SKM-1 (cell line): ENCODE measurements around the gene TMEM214.
"Not testable (repeated sequence)": the region's sequence is repeated elsewhere in the genome, so short reads cannot be mapped to it uniquely, and the experiment has no call there.

Source experiments
- DNase-seq: peaks from one replicate; lab custom pipeline; 2025; ENCODE audit not compliant: unreplicated experiment; lab: John Stamatoyannopoulos, UW

TMEM214 gene

DNA sequence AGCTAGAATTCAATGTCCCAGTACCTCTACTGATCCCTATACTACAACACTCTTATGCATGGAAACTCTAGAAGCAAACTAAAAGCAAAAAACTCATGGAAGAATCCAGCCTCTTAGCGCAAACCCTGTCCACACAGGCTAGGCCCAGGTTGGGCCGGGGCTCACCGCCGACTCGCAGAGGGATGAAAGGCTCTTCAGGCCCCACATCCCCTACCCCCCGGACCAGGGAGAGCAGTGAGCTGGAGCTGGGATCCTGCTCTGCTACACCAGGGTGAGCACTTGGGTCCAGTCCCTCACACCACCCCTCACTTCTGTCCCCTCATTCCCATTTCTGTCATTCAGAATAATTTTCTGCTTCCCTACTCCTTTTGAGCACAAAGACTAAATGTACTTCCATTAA lies 36.7 kb downstream of the TMEM214 start:
- no peak for DNase-seq

DNA sequence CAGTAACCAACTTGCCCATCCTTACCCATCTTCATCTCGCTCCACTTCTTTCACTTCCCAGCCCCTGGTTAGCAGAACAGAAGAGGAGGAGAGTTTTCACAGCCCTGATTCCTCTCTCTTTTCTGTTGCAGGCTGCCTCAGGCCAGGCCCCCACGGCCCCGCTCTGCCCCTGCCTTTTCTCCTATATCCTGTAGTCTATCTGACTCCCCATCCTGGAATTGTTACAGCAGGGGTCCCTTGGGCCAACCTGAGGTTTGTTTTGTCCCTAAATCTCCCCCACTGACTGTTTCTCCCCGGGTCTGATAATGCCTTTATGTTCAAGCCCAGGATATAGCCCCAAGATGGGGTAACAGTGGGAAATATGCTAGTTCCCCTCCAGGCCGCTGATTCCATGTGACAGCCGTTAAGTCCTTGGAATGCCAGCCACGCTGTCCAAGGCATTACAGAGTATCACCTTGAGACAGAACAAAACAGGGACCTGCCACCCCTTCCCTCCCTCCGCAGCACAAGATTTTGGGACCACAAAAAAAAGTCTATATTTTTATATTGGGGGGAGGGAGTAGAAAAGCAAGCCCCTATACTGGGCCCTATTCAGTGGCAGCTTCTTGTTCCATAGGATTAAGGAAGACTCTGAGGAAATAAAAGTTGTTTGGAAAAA lies 37.3 kb downstream of the TMEM214 start:
- no peak for DNase-seq

GRCh38 chr2:27070653-27071276 lies 38.0 kb downstream of the TMEM214 start:
- DNase-seq: no peak

- DNase-seq: peak; percentile 80
These were observed 38.7 kb downstream of the TMEM214 start, which contains the start of gene OST4 for GRCh38 chr2:27071277-27071989. OST4 (minus strand) TSS chr2:27071654.

- DNase-seq: no peak
These were observed 39.4 kb downstream of the TMEM214 start for GRCh38 chr2:27071990-27072830.

GRCh38 chr2:27072920-27073319 lies 40.2 kb downstream of the TMEM214 start:
- DNase-seq: no peak

- DNase-seq: no peak
These were observed 41.0 kb downstream of the TMEM214 start for GRCh38 chr2:27073782-27074181.

GRCh38 chr2:27074738-27075565 lies 42.2 kb downstream of the TMEM214 start:
- peak; percentile 48 for DNase-seq

- DNase-seq: not testable (repeated sequence)
These were observed 42.8 kb downstream of the TMEM214 start for GRCh38 chr2:27075566-27075871.

GRCh38 chr2:27076323-27076722 lies 43.6 kb downstream of the TMEM214 start:
- DNase-seq: no peak

DNA sequence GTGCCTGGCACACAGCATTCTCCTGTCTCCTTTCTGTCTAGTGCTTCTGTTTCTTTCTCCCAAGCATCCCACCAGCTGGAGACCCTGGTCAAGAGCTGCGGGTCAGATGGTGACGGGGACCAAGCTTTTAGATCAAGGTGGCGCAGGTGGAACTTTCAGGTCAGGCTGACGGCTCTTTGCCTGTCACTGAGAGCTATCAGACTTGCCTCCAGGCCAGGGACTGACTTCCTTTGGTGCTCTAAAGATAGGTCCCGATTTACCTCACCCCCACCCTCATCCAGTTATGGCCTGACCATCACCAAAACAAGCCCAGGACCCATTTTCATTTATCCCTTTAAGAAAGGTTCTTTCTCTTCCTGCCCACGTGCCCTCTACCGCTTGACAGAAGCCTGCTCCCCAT lies 44.5 kb downstream of the TMEM214 start:
- no peak for DNase-seq

DNA sequence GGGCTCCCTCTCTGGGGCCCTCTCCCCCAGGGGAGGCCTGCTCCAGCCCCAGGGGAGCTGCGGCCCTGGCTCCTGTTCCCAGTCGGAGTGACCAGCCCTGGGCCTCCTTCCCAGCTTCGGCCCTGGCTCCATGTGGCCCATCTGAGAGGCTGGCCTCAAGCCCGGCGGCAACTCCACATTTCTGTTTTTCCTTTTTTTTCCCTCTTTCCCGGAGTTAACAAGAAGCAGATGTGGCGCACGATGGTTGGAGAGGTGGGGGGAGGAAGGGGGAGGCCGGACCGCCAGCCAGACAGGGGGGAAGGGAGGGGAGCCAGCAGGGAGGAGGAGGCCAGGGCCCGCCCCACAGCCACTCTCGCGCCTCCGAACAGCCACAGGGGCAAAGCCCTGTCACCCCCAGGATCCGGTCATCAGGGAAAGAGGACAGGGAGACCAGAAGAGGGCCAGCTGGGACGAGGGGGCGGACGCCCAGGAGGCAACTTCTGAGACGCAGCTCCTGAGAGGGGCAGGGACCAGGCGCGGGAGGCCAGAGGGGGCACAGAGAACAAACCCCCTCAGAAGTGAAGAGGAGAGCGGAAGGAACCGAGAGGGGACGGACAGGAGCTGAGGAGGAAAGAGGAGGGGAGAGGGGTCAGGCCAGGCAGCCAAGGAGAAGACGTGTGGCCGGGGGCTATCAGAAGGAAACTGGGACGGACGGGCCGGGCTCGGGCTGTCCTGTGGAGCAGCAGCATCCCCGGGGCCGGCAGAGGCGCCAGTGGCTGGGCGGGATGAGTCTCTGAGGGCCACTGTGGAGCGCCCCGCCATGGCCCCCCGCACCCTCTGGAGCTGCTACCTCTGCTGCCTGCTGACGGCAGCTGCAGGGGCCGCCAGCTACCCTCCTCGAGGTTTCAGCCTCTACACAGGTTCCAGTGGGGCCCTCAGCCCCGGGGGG lies 45.8 kb downstream of the TMEM214 start, which contains the start of gene EMILIN1:
EMILIN1 (plus strand) TSS at position 349 of the 928 bp plus-strand sequence; CDS start at position 800, 451 bp downstream.
- no peak for DNase-seq

GRCh38 chr2:27079233-27080139 lies 46.7 kb downstream of the TMEM214 start:
- DNase-seq: no peak

GRCh38 chr2:27080140-27080469 lies 47.3 kb downstream of the TMEM214 start:
- no peak for DNase-seq

GRCh38 chr2:27080603-27080936 lies 47.8 kb downstream of the TMEM214 start:
- no peak for DNase-seq

DNA sequence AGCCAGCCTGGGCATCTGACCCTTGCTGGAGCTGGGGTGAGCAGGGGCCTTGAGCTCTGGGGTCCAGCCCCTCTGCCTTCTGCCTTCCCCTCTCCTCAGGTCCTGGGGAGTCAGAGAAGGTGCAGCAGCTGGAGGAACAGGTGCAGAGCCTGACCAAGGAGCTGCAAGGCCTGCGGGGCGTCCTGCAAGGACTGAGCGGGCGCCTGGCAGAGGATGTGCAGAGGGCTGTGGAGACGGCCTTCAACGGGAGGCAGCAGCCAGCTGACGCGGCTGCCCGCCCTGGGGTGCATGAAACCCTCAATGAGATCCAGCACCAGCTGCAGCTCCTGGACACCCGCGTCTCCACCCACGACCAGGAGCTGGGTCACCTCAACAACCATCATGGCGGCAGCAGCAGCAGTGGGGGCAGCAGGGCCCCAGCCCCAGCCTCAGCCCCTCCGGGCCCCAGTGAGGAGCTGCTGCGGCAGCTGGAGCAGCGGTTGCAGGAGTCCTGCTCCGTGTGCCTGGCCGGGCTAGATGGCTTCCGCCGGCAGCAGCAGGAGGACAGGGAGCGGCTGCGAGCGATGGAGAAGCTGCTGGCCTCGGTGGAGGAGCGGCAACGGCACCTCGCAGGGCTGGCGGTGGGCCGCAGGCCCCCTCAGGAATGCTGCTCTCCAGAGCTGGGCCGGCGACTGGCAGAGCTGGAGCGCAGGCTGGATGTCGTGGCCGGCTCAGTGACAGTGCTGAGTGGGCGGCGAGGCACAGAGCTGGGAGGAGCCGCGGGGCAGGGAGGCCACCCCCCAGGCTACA lies 49.4 kb downstream of the TMEM214 start:
- no peak for DNase-seq

DNA sequence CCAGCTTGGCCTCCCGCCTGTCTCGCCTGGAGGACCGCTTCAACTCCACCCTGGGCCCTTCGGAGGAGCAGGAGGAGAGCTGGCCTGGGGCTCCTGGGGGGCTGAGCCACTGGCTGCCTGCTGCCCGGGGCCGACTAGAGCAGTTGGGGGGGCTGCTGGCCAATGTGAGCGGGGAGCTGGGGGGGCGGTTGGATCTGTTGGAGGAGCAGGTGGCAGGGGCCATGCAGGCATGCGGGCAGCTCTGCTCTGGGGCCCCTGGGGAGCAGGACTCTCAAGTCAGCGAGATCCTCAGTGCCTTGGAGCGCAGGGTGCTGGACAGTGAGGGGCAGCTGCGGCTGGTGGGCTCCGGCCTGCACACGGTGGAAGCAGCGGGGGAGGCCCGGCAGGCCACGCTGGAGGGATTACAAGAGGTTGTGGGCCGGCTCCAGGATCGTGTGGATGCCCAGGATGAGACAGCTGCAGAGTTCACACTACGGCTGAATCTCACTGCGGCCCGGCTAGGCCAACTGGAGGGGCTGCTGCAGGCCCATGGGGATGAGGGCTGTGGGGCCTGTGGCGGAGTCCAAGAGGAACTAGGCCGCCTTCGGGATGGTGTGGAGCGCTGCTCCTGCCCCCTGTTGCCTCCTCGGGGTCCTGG lies 50.1 kb downstream of the TMEM214 start:
- DNase-seq: no peak
